ENCODE data around the gene USP6NL. TPM values are rescaled to one million over a fixed set of nuclear protein-coding genes. Genes with fewer than 3 reads are reported as not detected.
A peak's percentile ranks its signal among the peaks of the same experiment; 100 is the strongest.
"Not testable (repeated sequence)": the region's sequence is repeated elsewhere in the genome, so short reads cannot be mapped to it uniquely, and the experiment has no call there.

The USP6NL gene
- total RNA-seq, 2 experiments from 2014 or later = 2.3 to 2.5 TPM

- no peaks in the 10 kb centered on the region for H3K36me3 Mint-ChIP-seq (ENCODE audit: low read depth)
- no peaks in the 10 kb centered on the region for H3K9me3 Mint-ChIP-seq
- H3K27ac Mint-ChIP-seq = no peak overlapping the region
- peaks cover 10% of the 10 kb centered on the region for H3K4me1 Mint-ChIP-seq (ENCODE audit: low read depth)
- CTCF ChIA-PET = interaction anchor here (1.1 to 2.1 kb wide), 5 partner anchors 14 to 126 kb away, joined by 3 to 7 read pairs (median 4); partner anchors contain the start of gene USP6NL
- intact Hi-C loops (cut with micrococcal nuclease) = no loop called here
- H3K4me3 Mint-ChIP-seq = no peak overlapping the region
- ATAC-seq = peak; percentile 99
- POLR2A ChIA-PET = interaction anchor here (0.7 kb wide), 1 partner anchor 90 kb away, joined by 3 read pairs; no protein-coding TSS in a partner anchor
- TF ChIP-seq CTCF (IDR thresholded peaks at IDR 0.05) = no peak
- peaks cover 13% of the 10 kb centered on the region for H3K27me3 Mint-ChIP-seq
- DNase-seq = peak; percentile 72
Observed at GRCh38 chr10:11631890-11632587, 20.6 kb upstream of the USP6NL start.

GRCh38 chr10:11631291-11631690 lies 19.8 kb upstream of the USP6NL start:
- ATAC-seq = no peak
- Mint-ChIP-seq H3K36me3 (ENCODE audit: low read depth) (no peaks in the 10 kb centered on the region), H3K27me3 (peaks cover 8% of the 10 kb centered on the region), H3K4me3 (no peak overlapping the region), H3K27ac (no peak overlapping the region), H3K4me1 (ENCODE audit: low read depth) (peaks cover 10% of the 10 kb centered on the region), H3K9me3 (no peaks in the 10 kb centered on the region)
- ChIA-PET CTCF (interaction anchor here (1.1 to 2.1 kb wide), 6 partner anchors 13 to 152 kb away, joined by 3 to 7 read pairs (median 4); partner anchors contain the start of gene USP6NL), POLR2A (no interaction called here)
- DNase-seq = no peak
- intact Hi-C loops (cut with micrococcal nuclease) = no loop called here
- no peak for TF ChIP-seq CTCF (IDR thresholded peaks at IDR 0.05)

GRCh38 chr10:11629731-11630130 lies 18.3 kb upstream of the USP6NL start:
- ATAC-seq = no peak
- POLR2A ChIA-PET = no interaction called here
- intact Hi-C loops (cut with micrococcal nuclease) = no loop called here
- Mint-ChIP-seq H3K27ac (no peak overlapping the region), H3K27me3 (peaks cover 7% of the 10 kb centered on the region), H3K36me3 (ENCODE audit: low read depth) (no peaks in the 10 kb centered on the region), H3K4me3 (no peak overlapping the region), H3K9me3 (no peaks in the 10 kb centered on the region), H3K4me1 (ENCODE audit: low read depth) (peaks cover 15% of the 10 kb centered on the region)
- TF ChIP-seq CTCF (IDR thresholded peaks at IDR 0.05) = no peak
- DNase-seq = no peak
- CTCF ChIA-PET = no interaction called here

GRCh38 chr10:11627941-11628340 lies 16.5 kb upstream of the USP6NL start:
- H3K27ac Mint-ChIP-seq; H3K27me3 Mint-ChIP-seq; H3K36me3 Mint-ChIP-seq (ENCODE audit: low read depth); intact Hi-C loops (cut with micrococcal nuclease); H3K9me3 Mint-ChIP-seq; ATAC-seq; H3K4me3 Mint-ChIP-seq; POLR2A ChIA-PET; DNase-seq: not testable (repeated sequence)
- CTCF ChIA-PET = interaction anchor here (1.0 kb wide), 1 partner anchor 12 kb away, joined by 3 read pairs; no protein-coding TSS in a partner anchor
- peaks cover 12% of the 10 kb centered on the region for H3K4me1 Mint-ChIP-seq (ENCODE audit: low read depth)

- TF ChIP-seq CTCF (IDR thresholded peaks at IDR 0.05) = no peak
- H3K4me3 Mint-ChIP-seq = no peak overlapping the region
- CTCF ChIA-PET = no interaction called here
- no peak for DNase-seq
- peaks cover 5% of the 10 kb centered on the region for H3K4me1 Mint-ChIP-seq (ENCODE audit: low read depth)
- intact Hi-C loops (cut with micrococcal nuclease) = no loop called here
- H3K27ac Mint-ChIP-seq = no peak overlapping the region
- no peaks in the 10 kb centered on the region for H3K9me3 Mint-ChIP-seq
- no peaks in the 10 kb centered on the region for H3K36me3 Mint-ChIP-seq (ENCODE audit: low read depth)
- no peak for ATAC-seq
- POLR2A ChIA-PET = interaction anchor here (1.3 kb wide), 1 partner anchor 11 kb away, joined by 3 read pairs; no protein-coding TSS in a partner anchor
- H3K27me3 Mint-ChIP-seq = peaks cover 7% of the 10 kb centered on the region
Observed at GRCh38 chr10:11626071-11626470, 14.6 kb upstream of the USP6NL start.
